Esophagus muscularis mucosa (tissue), 4 donors: ENCODE measurements around the gene LRRC75A. TPM values are rescaled to one million over a fixed set of nuclear protein-coding genes. Genes with fewer than 3 reads are reported as not detected.

Experiments used
- DNase-seq: peaks from one replicate; pipeline ENCODE4 v3.0.0-alpha.2; 2017; ENCODE audit errors: extremely low spot score
- H3K27ac ChIP-seq, 4 donors: fragments of 200-600 bp; sonication (generic); replicated peaks in 1 of 4; 1 replicate in 3 of 4; 2 replicates in 1 of 4; pipeline ENCODE4 v1.5.1; 2016 to 2019; ENCODE audit warnings: mild to moderate bottlenecking in 1 of 4
- H3K27me3 ChIP-seq, 4 donors: fragments of 200-600 bp; sonication (generic); one replicate each; pipeline versions ENCODE4 v1.5.1 to v1.6.0; 2016 to 2019
- H3K36me3 ChIP-seq, 4 donors: fragments of 200-600 bp; sonication (generic); one replicate each; pipeline ENCODE4 v1.5.1; 2016 to 2019
- H3K4me1 ChIP-seq, 4 donors: fragments of 200-600 bp; sonication (generic); one replicate each; pipeline ENCODE4 v1.5.1; 2016 to 2019
- H3K4me3 ChIP-seq, 4 donors: fragments of 200-600 bp; sonication (generic); 1 replicate in 2 of 4; 2 replicates in 2 of 4; pipeline ENCODE4 v1.5.1; 2016 to 2019; ENCODE audit warnings: mild to moderate bottlenecking in 4 of 4, moderate library complexity in 1 of 4
- H3K9me3 ChIP-seq, 4 donors: fragments of 200-600 bp; sonication (generic); 1 replicate in 3 of 4; 2 replicates in 1 of 4; pipeline ENCODE4 v1.5.1; 2016 to 2019
- EP300 ChIP-seq: sonication (generic); formaldehyde crosslinking; IDR thresholded peaks from one replicate; pipeline ENCODE4 v1.6.1; 2017; ENCODE audit warnings: antibody characterized with exemption
- POLR2A ChIP-seq: fragments of 450-650 bp; IDR thresholded peaks from one replicate; pipeline ENCODE4 v1.6.1; 2017; ENCODE audit warnings: antibody characterized with exemption, moderate library complexity, mild to moderate bottlenecking, low read depth
- POLR2AphosphoS5 ChIP-seq, 2 donors: sonication (generic); formaldehyde crosslinking; IDR thresholded peaks; one replicate each; pipeline ENCODE4 v1.6.1; 2017; ENCODE audit warnings: antibody characterized with exemption in 2 of 2
- WGBS: methylation state at CpG from one replicate; pipeline ENCODE4 v1.1.5; 2018; 5-methylcytosine and 5-hydroxymethylcytosine counted together
- intact Hi-C: fragments of 100-400 bp; cut with DNase I; formaldehyde crosslinking; loops from one replicate; pipeline ENCODE4 v1.15.1; 2023
- total RNA-seq, 4 donors: library from RNA; depleted of rRNA; stranded (reverse); fragments of >200 nt; gene quantifications; one replicate each; pipeline versions ENCODE4 v1.1.0 to v1.2.1, GENCODE V29; 2016
- TF ChIP-seq, protein P1 (sequence below), 3 experiments: fragments of 200-600 bp in 2 of 3; fragments of 450-650 bp in 1 of 3; sonication (generic) in 2 of 3; IDR thresholded peaks; one replicate each; pipeline ENCODE4 v1.5.1; 2017 to 2019; ENCODE audit warnings: antibody characterized with exemption in 3 of 3, mild to moderate bottlenecking in 2 of 3, moderate library complexity in 1 of 3

The LRRC75A gene
- total RNA-seq, 4 donors from 2014 or later, result 0.83 to 3.5 (median 2.0) TPM

DNA sequence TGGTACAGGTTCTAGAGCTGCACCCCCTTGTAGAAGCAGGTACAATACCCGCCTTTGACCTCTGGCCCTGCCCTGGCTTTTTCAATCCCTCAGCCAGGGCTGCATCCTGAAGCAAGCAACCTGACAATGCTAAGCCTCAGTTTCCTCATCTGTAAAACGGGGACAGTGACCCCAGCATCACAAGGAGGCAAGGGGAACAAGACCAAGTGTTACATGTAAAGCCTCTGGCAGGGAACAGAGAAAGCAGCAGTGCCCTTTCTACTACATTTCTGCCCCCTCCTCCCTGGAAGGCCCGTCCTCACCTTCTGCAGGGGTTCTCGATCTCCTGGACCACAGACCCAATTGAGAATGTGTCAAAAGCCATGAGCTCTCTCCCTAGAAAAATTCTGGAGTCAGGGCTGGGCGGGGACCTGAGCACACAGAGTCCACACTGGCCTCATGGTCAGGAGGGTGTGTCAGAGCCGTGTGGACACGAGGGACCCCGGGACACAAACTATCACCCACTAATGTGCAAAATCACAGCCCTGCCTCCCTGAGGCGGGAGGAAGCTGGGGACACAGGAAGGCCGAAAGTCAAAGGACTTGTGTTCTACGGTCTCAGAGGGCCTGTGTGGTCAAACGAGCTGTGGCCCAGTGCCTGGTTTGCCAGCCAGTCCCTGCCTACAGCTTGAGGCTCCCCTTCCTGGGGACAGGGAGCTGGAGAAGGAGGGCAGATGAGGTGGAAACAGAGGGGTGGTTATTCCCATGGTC is 27.5 kb downstream of the LRRC75A start:
- no peak for DNase-seq
- intact Hi-C loops, result no loop called here
- 84% methylated on average over 12 of the region's 12 CpGs for WGBS
- no peak for TF ChIP-seq POLR2A
- no peak for TF ChIP-seq POLR2AphosphoS5 (IDR thresholded peaks at IDR 0.05)
- no peak for TF ChIP-seq EP300
- TF ChIP-seq, protein P1, sequence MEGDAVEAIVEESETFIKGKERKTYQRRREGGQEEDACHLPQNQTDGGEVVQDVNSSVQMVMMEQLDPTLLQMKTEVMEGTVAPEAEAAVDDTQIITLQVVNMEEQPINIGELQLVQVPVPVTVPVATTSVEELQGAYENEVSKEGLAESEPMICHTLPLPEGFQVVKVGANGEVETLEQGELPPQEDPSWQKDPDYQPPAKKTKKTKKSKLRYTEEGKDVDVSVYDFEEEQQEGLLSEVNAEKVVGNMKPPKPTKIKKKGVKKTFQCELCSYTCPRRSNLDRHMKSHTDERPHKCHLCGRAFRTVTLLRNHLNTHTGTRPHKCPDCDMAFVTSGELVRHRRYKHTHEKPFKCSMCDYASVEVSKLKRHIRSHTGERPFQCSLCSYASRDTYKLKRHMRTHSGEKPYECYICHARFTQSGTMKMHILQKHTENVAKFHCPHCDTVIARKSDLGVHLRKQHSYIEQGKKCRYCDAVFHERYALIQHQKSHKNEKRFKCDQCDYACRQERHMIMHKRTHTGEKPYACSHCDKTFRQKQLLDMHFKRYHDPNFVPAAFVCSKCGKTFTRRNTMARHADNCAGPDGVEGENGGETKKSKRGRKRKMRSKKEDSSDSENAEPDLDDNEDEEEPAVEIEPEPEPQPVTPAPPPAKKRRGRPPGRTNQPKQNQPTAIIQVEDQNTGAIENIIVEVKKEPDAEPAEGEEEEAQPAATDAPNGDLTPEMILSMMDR (IDR thresholded peaks at IDR 0.05), result no peak
- Histone ChIP-seq H3K4me1 (peaks cover 19 to 28% (median 26%) of the 10 kb centered on the region in 4 donors), H3K36me3 (peaks cover 0 to 5% (median 4%) of the 10 kb centered on the region in 4 donors), H3K4me3 (no peak overlapping the region), H3K27ac (no peak overlapping the region), H3K27me3 (no peaks in the 10 kb centered on the region), H3K9me3 (no peaks in the 10 kb centered on the region)

DNA sequence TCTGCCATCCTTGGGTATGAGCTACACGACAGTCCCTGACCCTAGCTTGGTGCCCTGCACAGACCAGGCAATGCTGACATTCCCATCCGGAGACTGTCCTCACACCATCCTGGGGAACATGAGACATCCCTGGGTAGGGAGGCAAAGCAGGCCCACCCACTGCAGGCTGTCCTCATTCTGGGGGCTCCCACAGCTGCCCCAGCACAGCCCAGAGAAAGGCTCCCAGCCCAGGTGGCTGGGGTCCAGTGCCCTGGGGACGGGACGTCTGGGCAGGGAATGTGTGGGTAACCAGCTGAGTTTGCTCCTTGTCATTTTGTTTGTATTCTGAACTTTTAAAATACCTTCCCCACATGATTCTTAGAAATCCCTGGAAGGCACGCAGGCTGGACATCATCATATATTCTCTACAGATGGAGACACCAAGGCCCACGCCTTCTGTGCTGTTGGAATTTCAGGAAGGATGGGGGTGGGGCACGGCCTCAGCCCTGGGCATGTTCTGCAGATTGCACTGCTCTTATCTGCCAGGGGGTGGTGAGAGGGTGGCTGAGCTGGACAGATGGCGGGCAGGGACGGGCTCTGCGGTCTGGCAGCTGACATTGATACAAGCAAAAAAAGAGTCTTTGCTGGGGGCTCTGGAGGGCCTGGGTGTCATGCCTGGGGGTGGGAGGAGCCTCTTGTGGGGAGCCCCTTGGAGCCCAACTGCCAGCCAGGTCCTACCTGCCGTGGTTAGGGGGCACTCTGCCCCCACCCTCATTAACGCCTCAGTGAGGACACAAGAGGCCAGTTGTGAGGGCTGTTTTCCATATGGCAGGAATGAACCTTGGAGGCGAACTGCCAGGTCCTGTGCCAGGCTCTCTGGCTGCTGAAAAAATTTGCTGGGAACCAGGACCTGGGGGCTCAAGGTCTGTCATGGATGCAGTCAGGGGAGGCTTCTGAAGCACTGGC is 28.4 kb downstream of the LRRC75A start:
- Histone ChIP-seq H3K9me3 (no peaks in the 10 kb centered on the region), H3K4me3 (no peak overlapping the region), H3K4me1 (peaks cover 18 to 28% (median 24%) of the 10 kb centered on the region in 4 donors), H3K27me3 (no peaks in the 10 kb centered on the region), H3K27ac (no peak overlapping the region), H3K36me3 (peaks cover 0 to 5% (median 4%) of the 10 kb centered on the region in 4 donors)
- WGBS, result 43% methylated on average over 9 of the region's 13 CpGs
- TF ChIP-seq, protein P1 (IDR thresholded peaks at IDR 0.05), result peak in 1 of 3 experiments; percentile 18
- TF ChIP-seq POLR2AphosphoS5 (IDR thresholded peaks at IDR 0.05), result no peak
- no peak for DNase-seq
- intact Hi-C loops, result no loop called here

DNA sequence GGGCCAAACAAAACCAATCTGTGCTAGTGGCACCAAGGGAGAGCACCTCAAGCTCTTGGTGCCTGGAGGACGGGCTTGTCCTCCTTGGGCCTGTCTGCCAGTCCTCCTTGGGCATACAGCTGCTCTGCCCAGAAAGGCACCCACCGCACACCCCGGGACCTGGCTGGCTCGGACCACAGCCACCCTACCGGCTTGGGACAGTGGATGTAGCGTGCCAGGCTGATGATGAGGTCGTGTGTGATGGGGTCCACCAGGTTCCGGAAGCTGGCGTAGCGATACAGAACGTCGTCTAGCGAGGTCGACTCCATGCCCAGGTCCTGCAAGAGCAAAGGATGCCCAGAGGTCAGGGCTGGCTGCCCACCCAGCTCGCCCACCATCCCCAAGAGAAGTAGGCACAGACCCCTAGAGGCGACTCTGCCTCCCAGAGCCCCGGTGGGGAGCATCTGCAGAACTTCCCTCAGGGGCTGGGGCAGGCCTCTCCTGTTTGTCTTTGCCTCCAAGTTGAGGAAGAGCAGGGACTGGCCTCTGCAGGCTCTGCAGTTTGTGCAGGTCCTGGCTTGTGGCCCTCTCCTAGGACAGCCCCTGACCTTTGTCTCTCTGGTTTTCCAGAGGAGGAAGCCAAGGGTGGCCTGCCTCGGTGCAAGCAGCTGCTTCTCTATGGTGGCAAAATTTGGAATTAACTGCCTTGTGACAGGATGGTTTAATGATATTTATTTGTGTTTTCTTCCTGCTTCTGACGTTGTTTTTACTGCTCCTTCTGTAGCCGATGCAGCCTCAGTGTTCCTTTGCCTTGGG is 29.7 kb downstream of the LRRC75A start:
- Histone ChIP-seq H3K4me1 (peaks cover 18 to 28% (median 24%) of the 10 kb centered on the region in 4 donors), H3K9me3 (no peaks in the 10 kb centered on the region), H3K36me3 (peaks cover 0 to 5% (median 4%) of the 10 kb centered on the region in 4 donors), H3K27me3 (no peaks in the 10 kb centered on the region), H3K4me3 (no peak overlapping the region), H3K27ac (no peak overlapping the region)
- intact Hi-C loops, result no loop called here
- TF ChIP-seq, protein P1 (IDR thresholded peaks at IDR 0.05), result no peak
- TF ChIP-seq EP300 (no peak), POLR2AphosphoS5 (IDR thresholded peaks at IDR 0.05) (no peak), POLR2A (no peak)
- WGBS, result 76% methylated on average over 12 of the region's 20 CpGs
- DNase-seq, result no peak

DNA sequence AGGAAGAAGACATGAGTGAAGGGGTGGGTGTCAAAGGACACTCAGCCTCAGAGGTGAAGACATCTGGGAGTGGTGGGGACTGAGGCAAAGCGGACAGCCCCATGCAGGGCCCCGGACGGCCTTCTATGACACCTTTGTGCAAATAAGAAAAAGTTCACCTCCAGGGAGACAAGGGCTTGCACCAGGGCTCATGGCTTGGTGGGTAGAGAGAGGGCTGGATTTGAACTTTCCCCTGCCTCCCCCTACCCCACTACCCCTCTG is 30.5 kb downstream of the LRRC75A start:
- Histone ChIP-seq H3K4me3 (no peak overlapping the region), H3K27ac (no peak overlapping the region), H3K27me3 (no peaks in the 10 kb centered on the region), H3K4me1 (peaks cover 18 to 28% (median 24%) of the 10 kb centered on the region in 4 donors), H3K36me3 (peaks cover 0 to 5% (median 4%) of the 10 kb centered on the region in 4 donors), H3K9me3 (no peaks in the 10 kb centered on the region)
- DNase-seq, result no peak
- intact Hi-C loops, result no loop called here
- WGBS, result 90% methylated on average over 3 of the region's 3 CpGs
- TF ChIP-seq EP300 (no peak), POLR2AphosphoS5 (IDR thresholded peaks at IDR 0.05) (no peak), POLR2A (no peak)
- TF ChIP-seq, protein P1 (IDR thresholded peaks at IDR 0.05), result no peak
